ENCODE measurements around the gene VPS33B. TPM values are rescaled to one million over a fixed set of nuclear protein-coding genes. Genes with fewer than 3 reads are reported as not detected.

Gene VPS33B
- total RNA-seq, 1 donor from 2014 or later: 20.2 TPM

- Mint-ChIP-seq H3K9me3 (no peaks in the 10 kb centered on the region), H3K4me3 (no peak overlapping the region), H3K36me3 (no peaks in the 10 kb centered on the region), H3K4me1 (ENCODE audit: unreplicated experiment) (peaks cover 4% of the 10 kb centered on the region), H3K27me3 (peaks cover 31% of the 10 kb centered on the region), H3K27ac (no peak overlapping the region)
- no peak for DNase-seq (ENCODE audit: extremely low spot score, unreplicated experiment)
- TF ChIP-seq, protein P1, sequence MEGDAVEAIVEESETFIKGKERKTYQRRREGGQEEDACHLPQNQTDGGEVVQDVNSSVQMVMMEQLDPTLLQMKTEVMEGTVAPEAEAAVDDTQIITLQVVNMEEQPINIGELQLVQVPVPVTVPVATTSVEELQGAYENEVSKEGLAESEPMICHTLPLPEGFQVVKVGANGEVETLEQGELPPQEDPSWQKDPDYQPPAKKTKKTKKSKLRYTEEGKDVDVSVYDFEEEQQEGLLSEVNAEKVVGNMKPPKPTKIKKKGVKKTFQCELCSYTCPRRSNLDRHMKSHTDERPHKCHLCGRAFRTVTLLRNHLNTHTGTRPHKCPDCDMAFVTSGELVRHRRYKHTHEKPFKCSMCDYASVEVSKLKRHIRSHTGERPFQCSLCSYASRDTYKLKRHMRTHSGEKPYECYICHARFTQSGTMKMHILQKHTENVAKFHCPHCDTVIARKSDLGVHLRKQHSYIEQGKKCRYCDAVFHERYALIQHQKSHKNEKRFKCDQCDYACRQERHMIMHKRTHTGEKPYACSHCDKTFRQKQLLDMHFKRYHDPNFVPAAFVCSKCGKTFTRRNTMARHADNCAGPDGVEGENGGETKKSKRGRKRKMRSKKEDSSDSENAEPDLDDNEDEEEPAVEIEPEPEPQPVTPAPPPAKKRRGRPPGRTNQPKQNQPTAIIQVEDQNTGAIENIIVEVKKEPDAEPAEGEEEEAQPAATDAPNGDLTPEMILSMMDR (conservative IDR thresholded peaks at IDR 0.05): no peak
Observed at GRCh38 chr15:91045065-91045464, 22.7 kb upstream of the VPS33B start.

DNA sequence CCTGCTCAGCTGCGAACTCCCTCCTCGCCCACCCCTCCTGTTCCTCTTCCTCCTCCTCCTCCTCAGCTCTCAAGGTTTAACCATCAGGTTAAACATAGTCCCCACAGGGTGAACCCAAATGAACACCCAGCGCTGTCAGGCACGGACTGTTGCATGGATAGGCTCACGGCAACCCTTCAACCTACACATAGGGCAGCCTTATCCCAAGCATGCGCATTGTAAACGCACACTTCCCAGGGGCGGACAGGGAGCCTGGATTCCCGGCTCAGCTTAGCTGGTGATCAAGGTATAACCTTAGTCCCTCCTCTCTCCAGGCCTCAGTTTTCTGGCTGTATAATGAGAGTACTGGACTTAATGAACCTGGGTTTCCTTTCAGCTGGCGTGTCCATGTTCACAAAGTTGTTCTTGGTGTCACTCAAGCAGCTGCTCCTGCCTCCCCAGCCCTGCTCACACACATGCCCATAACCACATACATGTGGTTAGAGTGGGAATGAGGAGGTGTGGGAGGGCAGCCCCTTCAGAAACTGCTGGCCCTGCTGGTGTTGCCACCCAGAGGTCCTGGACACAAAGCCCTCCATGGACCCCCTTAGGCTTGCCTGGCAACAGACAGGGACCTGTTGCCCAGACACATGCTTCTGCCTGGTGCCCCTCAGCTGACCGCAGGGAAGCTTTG is 20.9 kb upstream of the VPS33B start:
- Mint-ChIP-seq H3K9me3 (no peaks in the 10 kb centered on the region), H3K27ac (no peak overlapping the region), H3K27me3 (peaks cover 19% of the 10 kb centered on the region), H3K36me3 (no peaks in the 10 kb centered on the region), H3K4me3 (no peak overlapping the region), H3K4me1 (ENCODE audit: unreplicated experiment) (no peaks in the 10 kb centered on the region)
- TF ChIP-seq, protein P1 (conservative IDR thresholded peaks at IDR 0.05): no peak
- DNase-seq (ENCODE audit: extremely low spot score, unreplicated experiment): no peak

- Mint-ChIP-seq H3K4me3 (no peak overlapping the region), H3K27ac (no peak overlapping the region), H3K27me3 (peaks cover 22% of the 10 kb centered on the region), H3K4me1 (ENCODE audit: unreplicated experiment) (no peaks in the 10 kb centered on the region), H3K36me3 (no peaks in the 10 kb centered on the region), H3K9me3 (no peaks in the 10 kb centered on the region)
- TF ChIP-seq, protein P1 (conservative IDR thresholded peaks at IDR 0.05): no peak
- no peak for DNase-seq (ENCODE audit: extremely low spot score, unreplicated experiment)
Observed at GRCh38 chr15:91040856-91041255, 18.5 kb upstream of the VPS33B start.

DNA sequence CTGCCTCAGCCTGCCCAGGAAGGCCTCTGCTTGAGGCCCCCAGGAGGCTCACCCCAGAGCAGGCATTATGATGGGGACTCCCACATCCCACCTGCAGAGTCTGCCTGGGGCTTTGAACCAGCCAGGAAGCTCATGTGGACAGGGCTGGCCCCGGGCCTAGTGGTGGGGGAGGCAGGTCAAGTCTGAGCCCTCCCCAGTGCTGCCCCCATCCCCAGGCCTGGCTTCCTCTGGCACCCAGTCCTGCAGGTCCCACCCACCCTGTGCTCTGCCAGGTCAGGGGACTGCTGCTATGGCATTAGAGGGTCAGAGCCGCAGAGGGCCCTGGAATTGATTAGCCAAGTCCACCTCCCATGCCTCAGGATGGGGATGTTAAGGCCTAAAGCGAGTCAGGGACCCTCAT is 17.6 kb upstream of the VPS33B start:
- no peaks in the 10 kb centered on the region for H3K4me1 Mint-ChIP-seq (ENCODE audit: unreplicated experiment)
- H3K27me3 Mint-ChIP-seq: peaks cover 19% of the 10 kb centered on the region
- TF ChIP-seq, protein P1 (conservative IDR thresholded peaks at IDR 0.05): no peak
- DNase-seq (ENCODE audit: extremely low spot score, unreplicated experiment): no peak
- no peaks in the 10 kb centered on the region for H3K36me3 Mint-ChIP-seq
- no peak overlapping the region for H3K27ac Mint-ChIP-seq
- no peaks in the 10 kb centered on the region for H3K9me3 Mint-ChIP-seq
- H3K4me3 Mint-ChIP-seq: no peak overlapping the region

- Mint-ChIP-seq H3K27me3 (peaks cover 23% of the 10 kb centered on the region), H3K4me1 (ENCODE audit: unreplicated experiment) (peaks cover 7% of the 10 kb centered on the region), H3K4me3 (no peak overlapping the region), H3K9me3 (no peaks in the 10 kb centered on the region), H3K27ac (no peak overlapping the region), H3K36me3 (no peaks in the 10 kb centered on the region)
- no peak for DNase-seq (ENCODE audit: extremely low spot score, unreplicated experiment)
- TF ChIP-seq, protein P1 (conservative IDR thresholded peaks at IDR 0.05): peak; percentile 73
Observed at GRCh38 chr15:91032919-91033803, 10.8 kb upstream of the VPS33B start.

Data from type B pancreatic cell (in vitro differentiated cells).